Ammon's horn (tissue), 1 donor: ENCODE results near the gene NTNG2.

Experiments
- DNase-seq: peaks from one replicate; pipeline ENCODE4 v3.0.0-alpha.2; 2016; ENCODE audit warnings: low spot score

Gene NTNG2

DNA sequence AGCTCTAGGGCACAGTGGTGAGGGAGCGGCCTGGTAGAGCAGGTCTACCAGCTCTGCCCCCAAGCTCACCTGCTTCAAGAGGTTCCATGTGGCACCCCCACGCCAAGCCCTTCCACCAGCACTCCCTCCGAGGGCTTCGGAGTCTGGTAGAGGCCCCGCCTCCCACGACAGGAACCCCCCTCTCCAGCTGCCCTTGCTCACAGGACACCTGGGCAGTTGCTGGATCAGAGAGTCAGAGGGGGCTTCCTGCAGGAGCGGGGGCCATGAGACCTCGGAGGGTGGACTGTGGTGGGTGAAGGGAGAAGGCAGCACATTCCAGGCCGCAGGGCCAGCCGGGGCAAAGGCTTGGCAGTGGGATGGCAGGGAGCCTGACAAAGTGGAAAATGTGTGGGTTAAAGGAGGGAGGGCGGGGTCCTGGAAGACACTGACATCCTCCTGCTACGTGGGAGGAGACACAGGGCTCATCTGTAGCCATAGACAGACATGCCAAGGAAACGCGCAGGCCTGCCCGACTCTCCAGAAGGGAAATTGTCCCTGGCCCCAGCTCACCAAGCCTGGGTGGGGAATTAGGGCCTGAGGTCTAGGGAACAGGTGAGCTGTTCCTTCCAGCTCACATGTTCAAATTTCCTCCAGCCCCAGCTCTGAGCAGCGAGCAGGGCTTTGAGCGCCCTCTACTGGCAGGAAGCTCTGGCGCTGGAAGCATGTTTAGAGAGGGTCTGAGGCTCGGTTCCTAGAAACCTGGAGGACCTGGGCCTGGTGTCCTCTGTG, 74.2 kb downstream of the NTNG2 start:
- DNase-seq: peak; percentile 84

- DNase-seq: no peak
These were observed 74.9 kb downstream of the NTNG2 start for GRCh38 chr9:132236662-132237311.

DNA sequence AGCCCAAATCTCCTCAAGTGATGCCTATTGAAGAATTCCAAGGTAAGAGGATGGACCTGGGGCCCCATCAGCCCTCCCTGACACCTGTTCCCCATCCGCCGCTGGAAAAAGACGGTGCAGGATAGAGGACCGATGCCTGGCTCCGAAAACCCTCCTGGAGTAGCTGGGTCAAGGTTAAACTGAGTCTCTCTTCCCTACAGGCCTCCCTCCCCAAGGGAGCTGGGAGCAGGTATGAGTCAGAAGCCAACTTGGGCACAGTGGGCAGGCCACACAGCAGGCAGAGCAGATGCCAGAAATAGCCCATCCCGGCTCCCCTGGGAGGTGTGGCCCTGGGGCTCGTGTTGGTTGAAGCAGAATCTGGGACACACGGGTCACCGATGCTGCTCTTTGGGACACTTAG, 75.6 kb downstream of the NTNG2 start:
- no peak for DNase-seq

- no peak for DNase-seq
These were observed 76.4 kb downstream of the NTNG2 start for GRCh38 chr9:132238026-132238972.

GRCh38 chr9:132238992-132239391, 77.1 kb downstream of the NTNG2 start:
- DNase-seq: no peak

DNA sequence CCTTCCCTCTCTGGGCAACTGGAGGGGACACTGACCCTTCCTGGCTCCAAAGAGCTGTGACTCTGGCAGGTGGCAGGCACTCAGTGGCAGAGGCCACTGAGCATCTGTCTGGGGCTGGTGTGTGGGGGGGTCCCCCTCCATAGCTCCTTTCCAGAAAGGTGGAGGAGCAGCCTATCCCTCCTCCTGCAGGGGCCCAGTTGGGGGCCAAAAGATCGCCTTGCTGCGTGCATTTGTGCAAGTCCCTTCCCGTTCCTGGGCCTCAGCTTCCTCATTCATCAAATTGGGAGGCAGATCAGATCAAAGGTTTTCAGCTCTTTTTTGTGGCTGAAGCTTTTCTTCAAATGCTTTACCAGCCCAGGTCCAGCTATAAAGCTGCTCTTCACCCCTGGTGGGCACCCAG, 77.7 kb downstream of the NTNG2 start:
- no peak for DNase-seq

- DNase-seq: no peak
These were observed 78.4 kb downstream of the NTNG2 start for GRCh38 chr9:132239999-132240840.

- peak; percentile 97 for DNase-seq
These were observed 79.1 kb downstream of the NTNG2 start for GRCh38 chr9:132240841-132241482.

- no peak for DNase-seq
These were observed 79.6 kb downstream of the NTNG2 start for GRCh38 chr9:132241483-132241839.

GRCh38 chr9:132241840-132242620, 80.2 kb downstream of the NTNG2 start:
- no peak for DNase-seq

- DNase-seq: no peak
These were observed 80.8 kb downstream of the NTNG2 start for GRCh38 chr9:132242621-132243155.

DNA sequence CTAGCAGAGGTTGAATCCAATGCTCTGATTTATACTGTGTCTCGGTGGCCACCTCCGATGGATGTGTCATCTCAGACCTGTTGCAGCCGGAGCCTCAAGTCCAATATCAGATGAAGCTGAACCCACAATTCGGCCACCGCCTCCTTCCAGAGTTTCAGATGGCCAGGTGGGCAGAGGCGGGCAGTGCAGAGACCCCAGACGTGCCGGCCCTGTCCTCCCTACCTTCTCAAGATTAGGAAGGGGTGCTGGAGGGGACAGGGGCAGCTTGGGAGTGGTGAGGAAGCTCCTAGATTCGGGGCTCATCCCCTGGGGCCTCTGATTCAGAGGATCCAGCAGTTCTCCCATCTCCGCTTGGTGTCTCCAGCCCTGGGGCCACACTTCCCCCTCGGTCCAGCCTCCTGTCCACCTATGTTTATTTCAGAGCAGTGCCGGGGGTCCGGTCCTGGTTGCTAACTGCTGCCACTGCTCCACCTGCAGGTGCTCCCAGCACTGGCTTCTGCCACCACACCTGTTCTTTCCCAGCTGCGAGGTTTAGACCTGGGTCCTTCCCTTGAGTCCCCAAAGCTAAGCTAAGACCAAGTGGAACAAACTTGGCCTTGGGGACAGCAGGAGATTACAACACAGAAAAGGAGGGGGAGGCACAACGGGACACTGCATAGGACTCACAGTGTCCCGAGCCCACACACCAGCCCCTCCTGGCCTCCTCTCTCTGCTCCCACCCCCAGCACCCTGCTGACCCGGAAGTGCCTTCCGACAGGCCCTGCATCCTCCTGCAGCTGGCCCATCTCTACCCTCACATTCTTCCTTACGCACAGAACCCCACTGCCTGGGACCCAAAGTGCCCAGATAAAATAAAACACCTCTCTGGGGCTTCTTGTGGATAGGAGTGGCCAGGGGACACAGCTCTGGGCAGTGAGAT, 81.6 kb downstream of the NTNG2 start:
- DNase-seq: no peak

DNA sequence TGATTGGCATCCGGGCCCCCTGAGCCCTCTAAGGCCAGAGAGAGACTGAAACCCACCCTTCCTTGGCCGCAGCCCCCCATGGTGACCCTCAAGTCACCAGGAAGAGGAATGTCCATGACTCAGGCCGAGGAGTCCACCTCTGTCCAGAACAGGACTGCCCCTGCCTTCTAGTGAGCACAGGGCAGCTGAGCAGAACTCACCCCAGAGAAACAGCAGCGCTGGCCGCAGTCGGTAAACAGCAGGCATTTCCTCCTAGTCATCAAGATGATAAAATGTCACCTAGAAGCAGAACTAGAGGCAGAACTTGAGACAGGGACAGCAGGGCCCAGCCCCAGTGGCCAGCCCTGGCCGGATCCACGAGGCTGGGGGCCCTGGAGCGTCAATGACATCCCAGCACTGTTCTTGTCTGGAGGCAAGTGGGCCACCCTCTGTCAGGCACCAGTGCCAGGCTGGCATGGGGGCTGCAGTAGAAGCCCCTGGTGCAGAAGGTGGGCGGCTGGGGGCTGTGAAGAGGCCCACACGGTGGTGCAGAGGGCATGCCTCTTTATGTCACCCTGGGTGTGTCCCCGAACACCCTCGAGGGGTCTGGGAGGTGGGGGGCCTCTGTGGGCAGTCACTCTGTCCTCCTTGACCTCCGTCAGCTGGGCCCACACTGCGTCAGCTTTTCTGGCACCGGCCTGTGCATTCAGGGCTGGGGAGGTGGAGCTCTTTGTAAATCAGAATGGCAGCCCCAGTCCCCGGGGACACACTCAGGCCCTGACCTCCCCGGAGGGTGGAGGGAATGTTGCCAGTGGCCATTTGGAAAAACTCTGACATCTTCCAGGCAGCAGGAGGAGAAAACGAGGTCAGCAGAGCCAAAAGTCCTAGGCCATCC, 83.0 kb downstream of the NTNG2 start:
- DNase-seq: no peak

GRCh38 chr9:132245465-132245864, 83.6 kb downstream of the NTNG2 start:
- no peak for DNase-seq

DNA sequence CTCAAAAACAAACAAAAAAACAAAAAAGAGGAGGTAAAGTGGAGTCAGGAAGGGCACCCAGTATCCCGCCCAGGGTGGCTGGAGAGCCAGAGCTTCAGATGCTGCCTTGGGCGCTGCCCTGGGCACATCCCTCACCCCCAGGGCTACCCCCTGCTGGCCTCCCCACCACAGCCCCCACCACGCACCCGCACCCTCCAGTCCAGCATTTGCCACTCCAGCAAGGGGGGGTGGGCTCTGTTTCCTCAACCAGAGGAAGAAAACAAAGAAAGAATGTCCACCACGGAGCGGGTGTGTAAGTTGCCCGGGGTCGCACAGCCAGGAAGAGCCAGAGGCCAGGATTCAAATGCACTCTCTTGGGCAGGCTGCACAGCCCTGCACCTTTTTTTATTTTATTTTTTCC, 86.1 kb downstream of the NTNG2 start:
- DNase-seq: no peak

GRCh38 chr9:132249123-132249522, 87.3 kb downstream of the NTNG2 start:
- no peak for DNase-seq

DNA sequence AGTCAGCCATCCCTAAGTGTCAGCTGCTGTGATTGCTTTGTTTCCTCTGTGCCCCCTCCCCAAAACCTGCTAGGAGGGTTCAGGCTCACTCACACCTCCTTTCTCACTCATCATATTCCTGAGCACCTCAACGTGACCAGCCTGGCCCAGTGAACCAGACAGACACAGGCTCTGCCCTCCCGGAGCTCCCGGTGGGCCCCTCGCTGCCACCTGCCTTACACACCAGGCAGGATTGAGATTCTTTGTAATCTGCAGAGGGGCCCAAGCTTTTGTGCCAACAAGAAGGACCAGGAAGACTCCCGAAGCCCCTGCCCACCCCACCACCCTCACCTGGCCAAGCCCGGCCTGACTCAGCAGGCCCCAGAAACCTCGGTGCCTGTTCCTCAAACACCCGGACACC, 87.8 kb downstream of the NTNG2 start:
- DNase-seq: no peak
